Smooth muscle cell (in vitro differentiated cells): ENCODE data around the gene MYL2. TPM values are rescaled to one million over a fixed set of nuclear protein-coding genes. Genes with fewer than 3 reads are reported as not detected.

Experiments used
- DNase-seq: peaks from one replicate; lab custom pipeline; 2025; ENCODE audit not compliant: unreplicated experiment; lab: John Stamatoyannopoulos, UW
- H2AFZ ChIP-seq: fragments of 200-600 bp; sonication (generic); 2 replicates; pipeline ENCODE4 v1.6.0; 2016; ENCODE audit warnings: antibody characterized with exemption, low read depth, mild to moderate bottlenecking
- H3F3A ChIP-seq: fragments of 200-600 bp; sonication (generic); 2 replicates; pipeline ENCODE4 v1.6.0; 2017; ENCODE audit warnings: antibody characterized with exemption, low read depth
- H3K27ac ChIP-seq: fragments of 200-600 bp; sonication (generic); 2 replicates; pipeline ENCODE4 v1.5.1; 2016; ENCODE audit warnings: low read depth, mild to moderate bottlenecking
- H3K27me3 ChIP-seq: fragments of 200-600 bp; sonication (generic); 2 replicates; pipeline ENCODE4 v1.6.1; 2016; ENCODE audit warnings: low read depth, mild to moderate bottlenecking
- H3K36me3 ChIP-seq: fragments of 200-600 bp; sonication (generic); 2 replicates; pipeline ENCODE4 v1.5.1; 2016; ENCODE audit warnings: low read depth
- H3K4me1 ChIP-seq: fragments of 200-600 bp; sonication (generic); 2 replicates; pipeline ENCODE4 v1.5.1; 2016; ENCODE audit warnings: low read depth
- H3K4me2 ChIP-seq: fragments of 200-600 bp; sonication (generic); 2 replicates; pipeline ENCODE4 v1.6.0; 2016; ENCODE audit warnings: mild to moderate bottlenecking
- H3K4me3 ChIP-seq: fragments of 200-600 bp; sonication (generic); 2 replicates; pipeline ENCODE4 v1.5.1; 2016; ENCODE audit warnings: mild to moderate bottlenecking
- H3K79me2 ChIP-seq: fragments of 200-600 bp; sonication (generic); 2 replicates; pipeline ENCODE4 v1.6.0; 2016; ENCODE audit warnings: low read depth, mild to moderate bottlenecking
- H3K9ac ChIP-seq: fragments of 200-600 bp; sonication (generic); 2 replicates; pipeline ENCODE4 v1.6.0; 2016; ENCODE audit warnings: low read depth
- H3K9me3 ChIP-seq: fragments of 200-600 bp; sonication (generic); replicated peaks from 2 replicates; pipeline ENCODE4 v1.5.1; 2016; ENCODE audit warnings: low read depth
- H4K20me1 ChIP-seq: fragments of 200-600 bp; sonication (generic); 2 replicates; pipeline ENCODE4 v1.6.0; 2016; ENCODE audit warnings: low read depth
- WGBS: methylation state at CpG from one replicate; pipeline ENCODE4 v1.1.7; 2016; ENCODE audit warnings: low lambda C conversion rate; 5-methylcytosine and 5-hydroxymethylcytosine counted together
- polyA plus RNA-seq: library from polyadenylated mRNA; unstranded; fragments of >200 nt; fragmentation: Nextera tagmentation; extraction: Ambion mirVana; gene quantifications from 2 replicates; pipeline ENCODE4 v1.2.1, GENCODE V29; 2016
- total RNA-seq: library from RNA; depleted of rRNA; stranded (reverse); fragments of >200 nt; gene quantifications from 2 replicates; pipeline ENCODE4 v1.2.3, GENCODE V29; 2014
- TF ChIP-seq, protein P1 (sequence below): fragments of 200-600 bp; sonication (generic); IDR thresholded peaks from 2 replicates; pipeline ENCODE4 v1.5.1; 2017; ENCODE audit warnings: borderline replicate concordance, mild to moderate bottlenecking, antibody characterized with exemption; ENCODE audit not compliant: insufficient read depth, poor library complexity, severe bottlenecking

Gene MYL2
- total and polyA plus RNA-seq, 2 experiments from 2014 or later, result not detected

DNA sequence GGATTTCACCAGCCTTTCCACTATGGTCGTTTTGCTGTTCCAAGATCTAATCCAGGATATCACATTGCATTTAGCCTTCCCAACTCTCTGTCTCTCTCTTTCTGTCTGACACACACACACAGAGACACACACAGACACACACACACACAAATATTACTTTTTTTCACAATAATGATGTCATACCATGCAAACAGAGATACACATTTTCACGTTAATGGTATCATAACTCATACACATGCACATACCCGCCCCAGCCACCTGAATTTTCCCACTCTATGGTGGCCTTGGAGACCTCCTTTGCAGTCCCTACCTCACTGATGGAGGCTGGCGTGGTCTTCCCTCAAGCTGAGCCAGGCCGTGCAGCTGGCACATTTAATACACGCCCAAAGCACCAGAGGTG, 7.2 kb upstream of the MYL2 start:
- Histone ChIP-seq H3K4me3 (no peak overlapping the region), H2AFZ (no peak overlapping the region), H3K9ac (no peak overlapping the region), H3K27ac (no peak overlapping the region), H3F3A (no peaks in the 10 kb centered on the region), H3K27me3 (no peaks in the 10 kb centered on the region), H3K9me3 (no peaks in the 10 kb centered on the region), H3K36me3 (no peaks in the 10 kb centered on the region), H3K4me1 (no peaks in the 10 kb centered on the region), H3K79me2 (no peaks in the 10 kb centered on the region), H3K4me2 (no peak overlapping the region), H4K20me1 (no peaks in the 10 kb centered on the region)
- WGBS, result 86% methylated on average over 6 of the region's 6 CpGs
- DNase-seq, result no peak
- TF ChIP-seq, protein P1, sequence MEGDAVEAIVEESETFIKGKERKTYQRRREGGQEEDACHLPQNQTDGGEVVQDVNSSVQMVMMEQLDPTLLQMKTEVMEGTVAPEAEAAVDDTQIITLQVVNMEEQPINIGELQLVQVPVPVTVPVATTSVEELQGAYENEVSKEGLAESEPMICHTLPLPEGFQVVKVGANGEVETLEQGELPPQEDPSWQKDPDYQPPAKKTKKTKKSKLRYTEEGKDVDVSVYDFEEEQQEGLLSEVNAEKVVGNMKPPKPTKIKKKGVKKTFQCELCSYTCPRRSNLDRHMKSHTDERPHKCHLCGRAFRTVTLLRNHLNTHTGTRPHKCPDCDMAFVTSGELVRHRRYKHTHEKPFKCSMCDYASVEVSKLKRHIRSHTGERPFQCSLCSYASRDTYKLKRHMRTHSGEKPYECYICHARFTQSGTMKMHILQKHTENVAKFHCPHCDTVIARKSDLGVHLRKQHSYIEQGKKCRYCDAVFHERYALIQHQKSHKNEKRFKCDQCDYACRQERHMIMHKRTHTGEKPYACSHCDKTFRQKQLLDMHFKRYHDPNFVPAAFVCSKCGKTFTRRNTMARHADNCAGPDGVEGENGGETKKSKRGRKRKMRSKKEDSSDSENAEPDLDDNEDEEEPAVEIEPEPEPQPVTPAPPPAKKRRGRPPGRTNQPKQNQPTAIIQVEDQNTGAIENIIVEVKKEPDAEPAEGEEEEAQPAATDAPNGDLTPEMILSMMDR, result no peak

DNA sequence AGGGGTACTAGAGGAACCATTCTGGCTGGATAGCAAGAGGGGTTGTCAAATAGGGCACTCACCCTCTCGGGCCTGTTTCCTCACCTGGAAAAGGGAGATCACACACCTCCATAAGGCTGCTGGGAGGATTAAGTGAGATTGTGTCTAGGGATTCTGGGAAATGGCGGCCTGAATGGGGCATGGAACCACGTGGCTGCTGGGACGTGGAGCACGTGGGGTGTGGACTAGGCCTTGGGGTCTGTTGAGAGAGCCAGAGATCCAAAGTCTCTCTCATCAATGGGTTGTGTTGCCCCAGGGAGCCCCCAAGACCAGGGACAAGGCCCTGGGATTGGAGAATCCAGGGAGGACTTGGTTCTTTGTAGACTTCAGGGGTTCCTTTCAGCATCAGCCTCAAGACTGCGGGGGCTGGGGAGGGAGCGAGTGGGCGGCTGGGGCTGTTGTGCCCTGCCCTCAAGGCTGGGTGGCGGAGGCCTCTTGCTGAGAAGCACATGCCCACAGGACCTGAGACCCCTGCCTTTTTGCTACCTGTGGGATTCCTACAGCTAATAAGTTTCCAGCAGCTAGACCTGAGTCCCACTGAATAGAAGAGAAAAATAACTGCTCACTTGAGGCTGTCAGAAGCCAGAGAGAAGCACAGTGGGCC, 3.4 kb upstream of the MYL2 start:
- no peak overlapping the region for H3K4me3 ChIP-seq
- H3K27me3 ChIP-seq, result peaks cover 6% of the 10 kb centered on the region
- no peak overlapping the region for H3K4me2 ChIP-seq
- H2AFZ ChIP-seq, result no peak overlapping the region
- H3F3A ChIP-seq, result no peaks in the 10 kb centered on the region
- WGBS, result 96% methylated on average over 9 of the region's 9 CpGs
- H3K4me1 ChIP-seq, result no peaks in the 10 kb centered on the region
- no peak overlapping the region for H3K27ac ChIP-seq
- TF ChIP-seq, protein P1, result no peak
- H4K20me1 ChIP-seq, result no peaks in the 10 kb centered on the region
- H3K9ac ChIP-seq, result no peak overlapping the region
- no peaks in the 10 kb centered on the region for H3K36me3 ChIP-seq
- no peak for DNase-seq
- H3K79me2 ChIP-seq, result no peaks in the 10 kb centered on the region
- no peaks in the 10 kb centered on the region for H3K9me3 ChIP-seq

DNA sequence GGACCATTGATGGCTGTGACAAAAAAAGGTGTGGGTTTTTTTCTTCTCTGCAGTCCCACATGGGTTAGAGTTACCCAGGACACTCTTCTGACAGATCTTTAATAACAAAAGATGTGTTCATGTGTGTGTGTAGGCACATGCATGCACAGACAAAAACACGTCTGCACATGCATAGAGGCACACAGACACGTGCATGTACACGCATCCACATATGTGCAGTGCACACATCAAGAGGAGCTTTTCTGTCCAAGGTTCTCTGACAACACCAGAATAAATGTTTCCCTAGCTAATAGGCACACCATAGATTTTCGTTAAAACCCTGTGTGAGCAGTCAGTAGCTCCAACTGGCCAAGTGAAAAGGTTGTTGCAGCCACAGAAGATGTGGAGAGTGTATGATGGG, 2.8 kb upstream of the MYL2 start:
- Histone ChIP-seq H3K4me1 (no peaks in the 10 kb centered on the region), H2AFZ (no peak overlapping the region), H3K9ac (no peak overlapping the region), H3K4me3 (no peak overlapping the region), H3K27ac (no peak overlapping the region), H3K27me3 (peaks cover 6% of the 10 kb centered on the region), H3K36me3 (no peaks in the 10 kb centered on the region), H3K4me2 (no peak overlapping the region), H4K20me1 (no peaks in the 10 kb centered on the region), H3F3A (no peaks in the 10 kb centered on the region), H3K9me3 (no peaks in the 10 kb centered on the region), H3K79me2 (no peaks in the 10 kb centered on the region)
- TF ChIP-seq, protein P1, result no peak
- 89% methylated on average over 4 of the region's 4 CpGs for WGBS
- no peak for DNase-seq

DNA sequence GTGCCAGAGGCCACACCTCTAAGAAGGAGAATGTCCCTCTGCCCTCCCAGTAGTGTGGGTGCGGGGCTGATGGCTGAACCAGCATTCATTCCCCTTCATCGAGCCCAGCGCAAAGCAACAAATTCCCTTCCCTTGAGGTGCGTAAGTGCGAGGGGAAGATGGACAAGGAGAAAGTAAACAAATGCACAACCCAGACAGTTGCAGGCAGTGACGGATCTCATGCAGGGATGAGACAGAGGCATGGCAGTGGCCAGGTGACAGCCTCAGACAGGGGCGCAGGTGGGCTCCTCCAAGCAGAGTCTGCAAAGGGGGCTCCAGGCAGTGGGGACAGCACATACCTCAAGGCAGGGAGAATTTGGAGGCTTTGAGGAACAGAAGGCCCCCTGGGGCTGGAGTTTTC, 2.3 kb upstream of the MYL2 start:
- Histone ChIP-seq H3K27me3 (peaks cover 6% of the 10 kb centered on the region), H3K79me2 (no peaks in the 10 kb centered on the region), H3K27ac (no peak overlapping the region), H3K9me3 (no peaks in the 10 kb centered on the region), H4K20me1 (no peaks in the 10 kb centered on the region), H3F3A (no peaks in the 10 kb centered on the region), H3K36me3 (no peaks in the 10 kb centered on the region), H3K4me3 (no peak overlapping the region), H2AFZ (no peak overlapping the region), H3K9ac (no peak overlapping the region), H3K4me2 (no peak overlapping the region), H3K4me1 (no peaks in the 10 kb centered on the region)
- TF ChIP-seq, protein P1, result no peak
- no peak for DNase-seq
- WGBS, result 83% methylated on average over 7 of the region's 7 CpGs
